HepG2 (cell line): ENCODE results near the gene FAM118A. TPM values are rescaled to one million over a fixed set of nuclear protein-coding genes. Genes with fewer than 3 reads are reported as not detected.

ENCODE experiments used
- ATRX ChIP-seq: sonication (generic); formaldehyde crosslinking; IDR thresholded peaks from 2 replicates; pipeline ENCODE4 v1.4.0; 2020; ENCODE audit warnings: missing genetic modification reagents, borderline replicate concordance
- BCL6 ChIP-seq: IDR thresholded peaks from 2 replicates; pipeline ENCODE4 v1.6.1; 2016; ENCODE audit warnings: missing genetic modification reagents, missing compliant biosample characterization
- CENPX ChIP-seq: sonication (generic); formaldehyde crosslinking; IDR thresholded peaks from 2 replicates; pipeline ENCODE4 v1.9.0; 2021; ENCODE audit warnings: mild to moderate bottlenecking, missing genetic modification reagents, moderate library complexity
- EHMT2 ChIP-seq: fragments of 200-600 bp; sonication (generic); IDR thresholded peaks from 2 replicates; pipeline ENCODE4 v1.7.0; 2017; ENCODE audit warnings: antibody characterized with exemption, low read depth, low read length, borderline replicate concordance
- GTF3A ChIP-seq: sonication (generic); formaldehyde crosslinking; conservative IDR thresholded peaks from 2 replicates; pipeline ENCODE4 v1.4.0; 2020; ENCODE audit warnings: mild to moderate bottlenecking, missing genetic modification reagents
- MED8 ChIP-seq: sonication (generic); formaldehyde crosslinking; IDR thresholded peaks from 2 replicates; pipeline ENCODE4 v1.8.1; 2023; ENCODE audit warnings: mild to moderate bottlenecking, missing genetic modification reagents; ENCODE audit not compliant: insufficient replicate concordance
- SAP130 ChIP-seq: IDR thresholded peaks from 2 replicates; pipeline ENCODE4 v1.6.1; 2016; ENCODE audit warnings: low read depth
- SP5 ChIP-seq: IDR thresholded peaks from 2 replicates; pipeline ENCODE4 v1.6.1; 2016; ENCODE audit warnings: low read depth, borderline replicate concordance
- TBX3 ChIP-seq: fragments of 450-650 bp; IDR thresholded peaks from 2 replicates; pipeline ENCODE4 v1.6.1; 2017; ENCODE audit warnings: antibody characterized with exemption, mild to moderate bottlenecking, inconsistent platforms, borderline replicate concordance
- ZNF17 ChIP-seq: sonication (generic); formaldehyde crosslinking; IDR thresholded peaks from 2 replicates; pipeline ENCODE4 v1.5.0; 2020; ENCODE audit warnings: mild to moderate bottlenecking, missing genetic modification reagents
- ZNF20 ChIP-seq: sonication (generic); formaldehyde crosslinking; IDR thresholded peaks from 2 replicates; pipeline ENCODE4 v1.4.0; 2020; ENCODE audit warnings: mild to moderate bottlenecking, moderate library complexity, missing genetic modification reagents
- ZNF615 ChIP-seq: sonication (generic); formaldehyde crosslinking; IDR thresholded peaks from 2 replicates; pipeline ENCODE4 v1.5.0; 2020; ENCODE audit warnings: mild to moderate bottlenecking, missing genetic modification reagents, borderline replicate concordance
- ZSCAN12 ChIP-seq: sonication (generic); formaldehyde crosslinking; IDR thresholded peaks from 2 replicates; pipeline ENCODE4 v1.9.0; 2021; ENCODE audit warnings: mild to moderate bottlenecking, missing genetic modification reagents
- polyA plus RNA-seq, 8 experiments: library from polyadenylated mRNA; depleted of rRNA in 3 of 8; stranded (reverse) in 7 of 8; unstranded in 1 of 8; fragments of >200 nt; fragmentation: Illumina TruSeq in 4 of 8; extraction: Trizol in 4 of 8; gene quantifications; 2 replicates each; pipeline versions ENCODE4 v1.2.1 to v1.2.3, GENCODE V29; 2011 to 2016; ENCODE audit warnings: low read depth in 4 of 8, missing spikeins in 1 of 8, mixed read lengths in 1 of 8; ENCODE audit not compliant: insufficient read depth in 1 of 8
- total RNA-seq, 5 experiments: library from RNA; depleted of rRNA; stranded (reverse); fragments of >200 nt; fragmentation: Illumina TruSeq; extraction: Trizol; gene quantifications; 2 replicates each; pipeline ENCODE4 v1.2.3, GENCODE V29; 2016; ENCODE audit warnings: low read depth in 1 of 5
- TF ChIP-seq, protein P1 (sequence below): sonication (generic); formaldehyde crosslinking; IDR thresholded peaks from 2 replicates; pipeline ENCODE4 v1.5.0; 2020; ENCODE audit warnings: mild to moderate bottlenecking, missing genetic modification reagents
- TF ChIP-seq, protein P2 (sequence below): IDR thresholded peaks from 2 replicates; pipeline ENCODE4 v1.6.1; 2016; ENCODE audit warnings: low read depth
- TF ChIP-seq, protein P3 (sequence below): sonication (generic); formaldehyde crosslinking; IDR thresholded peaks from 2 replicates; pipeline ENCODE4 v1.4.0; 2020; ENCODE audit warnings: mild to moderate bottlenecking, missing genetic modification reagents
- TF ChIP-seq, protein P4 (sequence below): sonication (generic); formaldehyde crosslinking; IDR thresholded peaks from 2 replicates; pipeline ENCODE4 v1.4.0; 2020; ENCODE audit warnings: low read depth, missing genetic modification reagents
- TF ChIP-seq, protein P5 (sequence below): sonication (generic); formaldehyde crosslinking; IDR thresholded peaks from 2 replicates; pipeline ENCODE4 v1.8.1; 2023; ENCODE audit warnings: missing genetic modification reagents, mild to moderate bottlenecking, borderline replicate concordance

FAM118A gene
- total and polyA plus RNA-seq, 2 of the 13 experiments (the other 11 are each of a cell fraction or from before 2014, with no cell fraction given), result 36.7 to 48.2 TPM

DNA sequence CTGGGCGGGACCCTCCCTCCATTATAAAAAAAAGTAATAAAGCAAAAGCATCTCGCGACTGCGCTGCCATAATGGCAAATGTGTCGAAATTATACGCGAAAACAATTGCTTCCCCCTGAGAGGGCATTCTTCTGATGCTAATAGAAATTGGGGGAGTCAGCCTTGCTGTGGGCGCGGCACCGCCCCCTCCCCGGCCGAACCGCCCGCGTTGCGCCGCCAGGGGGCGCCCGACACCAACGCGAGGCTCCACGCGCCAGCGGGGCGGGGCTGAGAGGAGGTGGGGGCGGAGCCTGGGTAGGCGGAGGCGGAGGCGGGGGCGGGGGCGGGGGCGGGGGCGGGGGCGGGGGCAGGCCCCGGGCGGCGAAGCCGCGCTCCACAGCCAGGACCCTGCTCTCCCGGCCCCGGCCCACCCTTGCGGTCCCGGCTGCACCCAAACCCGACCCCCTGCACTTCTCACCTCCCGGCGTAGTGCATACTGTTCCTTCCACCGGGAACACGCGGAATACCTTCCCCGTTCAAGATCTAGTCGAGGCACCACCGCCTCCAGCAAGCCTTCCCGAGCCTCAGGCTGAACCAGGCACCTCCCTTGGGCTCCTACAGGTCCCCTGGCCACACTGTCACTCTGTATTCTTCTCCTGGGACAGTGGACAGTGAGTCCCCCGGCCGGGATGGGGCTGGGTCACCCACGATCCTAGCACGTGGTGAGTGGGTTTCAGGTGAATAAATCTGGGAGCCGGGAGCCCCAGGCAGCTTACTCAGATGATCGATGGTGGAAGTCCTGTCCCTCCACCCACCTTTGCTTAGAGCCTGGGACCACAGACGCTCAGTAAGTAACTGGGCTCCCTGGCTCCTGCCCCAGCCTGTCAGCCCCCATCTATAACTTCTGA lies 40.5 kb upstream of the FAM118A start (continued):
- TF ChIP-seq ZSCAN12 (CRISPR knock-in tag) (0 out of 2 replicates have a peak, but pooled peaks have one; percentile 62), SAP130 (CRISPR knock-in tag) (peak; percentile 39), ZNF615 (CRISPR knock-in tag) (no peak), MED8 (CRISPR knock-in tag) (no peak), BCL6 (CRISPR knock-in tag) (no peak), ZNF20 (CRISPR knock-in tag) (no peak), ZNF17 (CRISPR knock-in tag) (no peak), TBX3 (no peak), EHMT2 (no peak), CENPX (CRISPR knock-in tag) (no peak), GTF3A (CRISPR knock-in tag) (no peak), ATRX (no peak), SP5 (peak; percentile 84)
- TF ChIP-seq, protein P1, sequence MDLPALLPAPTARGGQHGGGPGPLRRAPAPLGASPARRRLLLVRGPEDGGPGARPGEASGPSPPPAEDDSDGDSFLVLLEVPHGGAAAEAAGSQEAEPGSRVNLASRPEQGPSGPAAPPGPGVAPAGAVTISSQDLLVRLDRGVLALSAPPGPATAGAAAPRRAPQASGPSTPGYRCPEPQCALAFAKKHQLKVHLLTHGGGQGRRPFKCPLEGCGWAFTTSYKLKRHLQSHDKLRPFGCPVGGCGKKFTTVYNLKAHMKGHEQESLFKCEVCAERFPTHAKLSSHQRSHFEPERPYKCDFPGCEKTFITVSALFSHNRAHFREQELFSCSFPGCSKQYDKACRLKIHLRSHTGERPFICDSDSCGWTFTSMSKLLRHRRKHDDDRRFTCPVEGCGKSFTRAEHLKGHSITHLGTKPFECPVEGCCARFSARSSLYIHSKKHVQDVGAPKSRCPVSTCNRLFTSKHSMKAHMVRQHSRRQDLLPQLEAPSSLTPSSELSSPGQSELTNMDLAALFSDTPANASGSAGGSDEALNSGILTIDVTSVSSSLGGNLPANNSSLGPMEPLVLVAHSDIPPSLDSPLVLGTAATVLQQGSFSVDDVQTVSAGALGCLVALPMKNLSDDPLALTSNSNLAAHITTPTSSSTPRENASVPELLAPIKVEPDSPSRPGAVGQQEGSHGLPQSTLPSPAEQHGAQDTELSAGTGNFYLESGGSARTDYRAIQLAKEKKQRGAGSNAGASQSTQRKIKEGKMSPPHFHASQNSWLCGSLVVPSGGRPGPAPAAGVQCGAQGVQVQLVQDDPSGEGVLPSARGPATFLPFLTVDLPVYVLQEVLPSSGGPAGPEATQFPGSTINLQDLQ (CRISPR knock-in tag), result no peak
- TF ChIP-seq, protein P2, sequence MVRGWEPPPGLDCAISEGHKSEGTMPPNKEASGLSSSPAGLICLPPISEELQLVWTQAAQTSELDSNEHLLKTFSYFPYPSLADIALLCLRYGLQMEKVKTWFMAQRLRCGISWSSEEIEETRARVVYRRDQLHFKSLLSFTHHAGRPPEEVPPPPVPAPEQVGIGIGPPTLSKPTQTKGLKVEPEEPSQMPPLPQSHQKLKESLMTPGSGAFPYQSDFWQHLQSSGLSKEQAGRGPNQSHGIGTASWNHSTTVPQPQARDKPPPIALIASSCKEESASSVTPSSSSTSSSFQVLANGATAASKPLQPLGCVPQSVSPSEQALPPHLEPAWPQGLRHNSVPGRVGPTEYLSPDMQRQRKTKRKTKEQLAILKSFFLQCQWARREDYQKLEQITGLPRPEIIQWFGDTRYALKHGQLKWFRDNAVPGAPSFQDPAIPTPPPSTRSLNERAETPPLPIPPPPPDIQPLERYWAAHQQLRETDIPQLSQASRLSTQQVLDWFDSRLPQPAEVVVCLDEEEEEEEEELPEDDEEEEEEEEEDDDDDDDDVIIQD (CRISPR knock-in tag), result no peak
- TF ChIP-seq, protein P3, sequence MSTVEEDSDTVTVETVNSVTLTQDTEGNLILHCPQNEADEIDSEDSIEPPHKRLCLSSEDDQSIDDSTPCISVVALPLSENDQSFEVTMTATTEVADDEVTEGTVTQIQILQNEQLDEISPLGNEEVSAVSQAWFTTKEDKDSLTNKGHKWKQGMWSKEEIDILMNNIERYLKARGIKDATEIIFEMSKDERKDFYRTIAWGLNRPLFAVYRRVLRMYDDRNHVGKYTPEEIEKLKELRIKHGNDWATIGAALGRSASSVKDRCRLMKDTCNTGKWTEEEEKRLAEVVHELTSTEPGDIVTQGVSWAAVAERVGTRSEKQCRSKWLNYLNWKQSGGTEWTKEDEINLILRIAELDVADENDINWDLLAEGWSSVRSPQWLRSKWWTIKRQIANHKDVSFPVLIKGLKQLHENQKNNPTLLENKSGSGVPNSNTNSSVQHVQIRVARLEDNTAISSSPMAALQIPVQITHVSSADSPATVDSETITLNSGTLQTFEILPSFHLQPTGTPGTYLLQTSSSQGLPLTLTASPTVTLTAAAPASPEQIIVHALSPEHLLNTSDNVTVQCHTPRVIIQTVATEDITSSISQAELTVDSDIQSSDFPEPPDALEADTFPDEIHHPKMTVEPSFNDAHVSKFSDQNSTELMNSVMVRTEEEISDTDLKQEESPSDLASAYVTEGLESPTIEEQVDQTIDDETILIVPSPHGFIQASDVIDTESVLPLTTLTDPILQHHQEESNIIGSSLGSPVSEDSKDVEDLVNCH (CRISPR knock-in tag), result no peak
- TF ChIP-seq, protein P4, sequence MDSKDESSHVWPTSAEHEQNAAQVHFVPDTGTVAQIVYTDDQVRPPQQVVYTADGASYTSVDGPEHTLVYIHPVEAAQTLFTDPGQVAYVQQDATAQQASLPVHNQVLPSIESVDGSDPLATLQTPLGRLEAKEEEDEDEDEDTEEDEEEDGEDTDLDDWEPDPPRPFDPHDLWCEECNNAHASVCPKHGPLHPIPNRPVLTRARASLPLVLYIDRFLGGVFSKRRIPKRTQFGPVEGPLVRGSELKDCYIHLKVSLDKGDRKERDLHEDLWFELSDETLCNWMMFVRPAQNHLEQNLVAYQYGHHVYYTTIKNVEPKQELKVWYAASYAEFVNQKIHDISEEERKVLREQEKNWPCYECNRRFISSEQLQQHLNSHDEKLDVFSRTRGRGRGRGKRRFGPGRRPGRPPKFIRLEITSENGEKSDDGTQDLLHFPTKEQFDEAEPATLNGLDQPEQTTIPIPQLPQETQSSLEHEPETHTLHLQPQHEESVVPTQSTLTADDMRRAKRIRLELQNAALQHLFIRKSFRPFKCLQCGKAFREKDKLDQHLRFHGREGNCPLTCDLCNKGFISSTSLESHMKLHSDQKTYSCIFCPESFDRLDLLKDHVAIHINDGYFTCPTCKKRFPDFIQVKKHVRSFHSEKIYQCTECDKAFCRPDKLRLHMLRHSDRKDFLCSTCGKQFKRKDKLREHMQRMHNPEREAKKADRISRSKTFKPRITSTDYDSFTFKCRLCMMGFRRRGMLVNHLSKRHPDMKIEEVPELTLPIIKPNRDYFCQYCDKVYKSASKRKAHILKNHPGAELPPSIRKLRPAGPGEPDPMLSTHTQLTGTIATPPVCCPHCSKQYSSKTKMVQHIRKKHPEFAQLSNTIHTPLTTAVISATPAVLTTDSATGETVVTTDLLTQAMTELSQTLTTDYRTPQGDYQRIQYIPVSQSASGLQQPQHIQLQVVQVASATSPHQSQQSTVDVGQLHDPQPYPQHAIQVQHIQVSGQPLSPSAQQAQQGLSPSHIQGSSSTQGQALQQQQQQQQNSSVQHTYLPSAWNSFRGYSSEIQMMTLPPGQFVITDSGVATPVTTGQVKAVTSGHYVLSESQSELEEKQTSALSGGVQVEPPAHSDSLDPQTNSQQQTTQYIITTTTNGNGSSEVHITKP (CRISPR knock-in tag), result no peak
- TF ChIP-seq, protein P5, sequence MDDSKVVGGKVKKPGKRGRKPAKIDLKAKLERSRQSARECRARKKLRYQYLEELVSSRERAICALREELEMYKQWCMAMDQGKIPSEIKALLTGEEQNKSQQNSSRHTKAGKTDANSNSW, result no peak
